Testis (tissue), 3 donors: Measurements from ENCODE around the gene PCBP4. TPM values are rescaled to one million over a fixed set of nuclear protein-coding genes. Genes with fewer than 3 reads are reported as not detected.

Experiments
- DNase-seq: peaks from one replicate; pipeline ENCODE4 v3.0.0-alpha.2; 2019
- H3K27ac ChIP-seq, 2 donors: fragments of 200-600 bp; sonication (generic); one replicate each; pipeline ENCODE4 v1.5.1; 2019
- H3K27me3 ChIP-seq: fragments of 200-600 bp; sonication (generic); one replicate; pipeline ENCODE4 v1.5.1; 2019
- H3K36me3 ChIP-seq: fragments of 200-600 bp; sonication (generic); one replicate; pipeline ENCODE4 v1.5.1; 2017; ENCODE audit warnings: low read depth; ENCODE audit errors: missing control alignments
- H3K4me1 ChIP-seq: fragments of 200-600 bp; sonication (generic); one replicate; pipeline ENCODE4 v1.5.1; 2019
- H3K4me3 ChIP-seq, 2 donors: fragments of 200-600 bp; sonication (generic); one replicate each; pipeline ENCODE4 v1.5.1; 2017 to 2019
- H3K9me3 ChIP-seq: fragments of 200-600 bp; sonication (generic); one replicate; pipeline ENCODE4 v1.5.1; 2017
- POLR2A ChIP-seq: fragments of 450-650 bp; IDR thresholded peaks from one replicate; pipeline ENCODE4 v1.6.1; 2017; ENCODE audit warnings: antibody characterized with exemption, mild to moderate bottlenecking, moderate library complexity
- WGBS, 2 donors: methylation state at CpG; one replicate each; pipeline ENCODE4 v1.1.5; 2018; 5-methylcytosine and 5-hydroxymethylcytosine counted together
- intact Hi-C: fragments of 100-400 bp; cut with DNase I; formaldehyde crosslinking; loops from one replicate; pipeline ENCODE4 v1.15.1; 2023; ENCODE audit warnings: low total_unique reads
- polyA plus RNA-seq: library from polyadenylated mRNA; stranded (reverse); fragments of 350-450 nt; fragmentation: Illumina TruSeq; extraction: RNeasy Lipid Tissue Mini Kit (QIAGEN cat#74804); gene quantifications from one replicate; pipeline ENCODE4 v1.2.3, GENCODE V29; 2014; ENCODE audit warnings: low read depth, low replicate concordance; ENCODE audit not compliant: insufficient read depth
- total RNA-seq, 2 donors: library from RNA; depleted of rRNA; stranded (reverse); fragments of >200 nt; gene quantifications; one replicate each; pipeline ENCODE4 v1.2.3, GENCODE V29; 2016
- TF ChIP-seq, protein P1 (sequence below), 3 experiments: fragments of 450-650 bp in 2 of 3; fragments of 200-600 bp in 1 of 3; sonication (generic) in 1 of 3; IDR thresholded peaks; one replicate each; pipeline ENCODE4 v1.5.1; 2016 to 2019; ENCODE audit warnings: antibody characterized with exemption in 3 of 3, mild to moderate bottlenecking in 2 of 3, moderate library complexity in 1 of 3

The PCBP4 gene
- total and polyA plus RNA-seq, 3 donors from 2014 or later, result 35.8 to 54.1 (median 47.1) TPM

GRCh38 chr3:51954713-51955112, 12.5 kb downstream of the PCBP4 start:
- WGBS, 2 donors, result 62 to 84% methylated on average over 1 of the region's 1 CpG
- intact Hi-C loops, result no loop called here
- no peak for DNase-seq
- Histone ChIP-seq H3K9me3 (no peaks in the 10 kb centered on the region), H3K27me3 (no peaks in the 10 kb centered on the region), H3K27ac (no peak overlapping the region), H3K4me3 (no peak overlapping the region), H3K36me3 (no peaks in the 10 kb centered on the region), H3K4me1 (peaks cover 7% of the 10 kb centered on the region)
- TF ChIP-seq, protein P1, sequence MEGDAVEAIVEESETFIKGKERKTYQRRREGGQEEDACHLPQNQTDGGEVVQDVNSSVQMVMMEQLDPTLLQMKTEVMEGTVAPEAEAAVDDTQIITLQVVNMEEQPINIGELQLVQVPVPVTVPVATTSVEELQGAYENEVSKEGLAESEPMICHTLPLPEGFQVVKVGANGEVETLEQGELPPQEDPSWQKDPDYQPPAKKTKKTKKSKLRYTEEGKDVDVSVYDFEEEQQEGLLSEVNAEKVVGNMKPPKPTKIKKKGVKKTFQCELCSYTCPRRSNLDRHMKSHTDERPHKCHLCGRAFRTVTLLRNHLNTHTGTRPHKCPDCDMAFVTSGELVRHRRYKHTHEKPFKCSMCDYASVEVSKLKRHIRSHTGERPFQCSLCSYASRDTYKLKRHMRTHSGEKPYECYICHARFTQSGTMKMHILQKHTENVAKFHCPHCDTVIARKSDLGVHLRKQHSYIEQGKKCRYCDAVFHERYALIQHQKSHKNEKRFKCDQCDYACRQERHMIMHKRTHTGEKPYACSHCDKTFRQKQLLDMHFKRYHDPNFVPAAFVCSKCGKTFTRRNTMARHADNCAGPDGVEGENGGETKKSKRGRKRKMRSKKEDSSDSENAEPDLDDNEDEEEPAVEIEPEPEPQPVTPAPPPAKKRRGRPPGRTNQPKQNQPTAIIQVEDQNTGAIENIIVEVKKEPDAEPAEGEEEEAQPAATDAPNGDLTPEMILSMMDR (IDR thresholded peaks at IDR 0.05), result no peak
- TF ChIP-seq POLR2A, result no peak

DNA sequence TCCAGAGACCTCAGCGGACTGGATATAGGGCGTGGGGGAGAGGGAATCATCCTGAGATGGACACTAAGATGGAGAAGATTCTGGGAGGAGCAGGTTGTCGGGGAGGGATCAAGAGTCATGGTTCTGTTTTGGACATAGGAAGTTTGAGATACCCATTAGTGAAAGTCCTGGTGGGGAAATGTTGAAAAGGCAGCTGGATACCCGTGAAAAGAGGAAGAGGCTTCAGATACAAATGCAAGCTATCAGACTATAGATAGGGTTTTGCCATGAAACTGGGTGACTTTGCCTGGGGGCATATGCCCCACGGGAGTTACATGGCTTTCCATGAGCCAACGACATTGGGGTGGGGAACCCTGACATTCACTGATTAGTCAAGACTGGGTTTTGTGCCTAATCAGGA, 13.1 kb downstream of the PCBP4 start:
- Histone ChIP-seq H3K9me3 (no peaks in the 10 kb centered on the region), H3K36me3 (no peaks in the 10 kb centered on the region), H3K27me3 (no peaks in the 10 kb centered on the region), H3K27ac (no peak overlapping the region), H3K4me3 (no peak overlapping the region), H3K4me1 (peaks cover 7% of the 10 kb centered on the region)
- intact Hi-C loops, result no loop called here
- no peak for DNase-seq
- WGBS, 2 donors, result 75 to 84% methylated on average over 6 of the region's 6 CpGs
- TF ChIP-seq, protein P1 (IDR thresholded peaks at IDR 0.05), result no peak
- TF ChIP-seq POLR2A, result no peak

GRCh38 chr3:51953445-51953844, 13.8 kb downstream of the PCBP4 start:
- intact Hi-C loops, result no loop called here
- 77 to 90% methylated on average over 3 of the region's 3 CpGs for WGBS, 2 donors
- peaks cover 7% of the 10 kb centered on the region for H3K4me1 ChIP-seq
- H3K27ac ChIP-seq, result no peak overlapping the region
- H3K27me3 ChIP-seq, result no peaks in the 10 kb centered on the region
- no peak for DNase-seq
- H3K4me3 ChIP-seq, result no peak overlapping the region
- no peaks in the 10 kb centered on the region for H3K9me3 ChIP-seq
- no peaks in the 10 kb centered on the region for H3K36me3 ChIP-seq
- no peak for TF ChIP-seq POLR2A
- TF ChIP-seq, protein P1 (IDR thresholded peaks at IDR 0.05), result no peak

- Histone ChIP-seq H3K4me3 (no peak overlapping the region), H3K27me3 (no peaks in the 10 kb centered on the region), H3K4me1 (no peaks in the 10 kb centered on the region), H3K27ac (no peak overlapping the region), H3K36me3 (no peaks in the 10 kb centered on the region), H3K9me3 (no peaks in the 10 kb centered on the region)
- intact Hi-C loops, result no loop called here
- 90 to 92% methylated on average over 2 of the region's 2 CpGs for WGBS, 2 donors
- no peak for DNase-seq
- TF ChIP-seq, protein P1 (IDR thresholded peaks at IDR 0.05), result no peak
- TF ChIP-seq POLR2A, result no peak
Measured at GRCh38 chr3:51950899-51951298, 16.4 kb downstream of the PCBP4 start.

DNA sequence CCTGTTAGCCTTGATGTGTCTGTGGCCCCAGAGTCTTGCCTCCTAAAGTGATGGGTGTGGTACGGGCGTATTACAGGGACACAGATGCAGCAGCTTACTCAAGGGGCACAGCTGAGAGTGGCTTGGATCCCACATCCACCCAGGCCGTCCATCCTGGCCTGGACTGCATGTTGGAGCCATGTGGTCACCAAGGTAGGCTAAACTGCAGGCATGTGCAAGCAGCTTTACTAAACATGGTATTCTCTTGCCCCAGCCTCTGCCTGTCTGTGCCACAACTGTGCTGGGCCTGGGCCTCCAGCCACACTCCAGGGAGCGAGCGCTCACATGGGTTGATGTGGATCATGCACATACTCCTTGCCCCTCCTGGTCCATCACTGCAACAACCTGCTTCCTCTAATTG, 18.1 kb downstream of the PCBP4 start:
- no peak overlapping the region for H3K27ac ChIP-seq

More for the DNA sequence above, 18.1 kb downstream of the PCBP4 start:
- Histone ChIP-seq H3K4me1 (no peaks in the 10 kb centered on the region), H3K36me3 (no peaks in the 10 kb centered on the region), H3K27me3 (no peaks in the 10 kb centered on the region), H3K4me3 (no peak overlapping the region), H3K9me3 (no peaks in the 10 kb centered on the region)
- DNase-seq, result no peak
- intact Hi-C loops, result no loop called here
- TF ChIP-seq POLR2A, result no peak
- TF ChIP-seq, protein P1 (IDR thresholded peaks at IDR 0.05), result no peak
- 91 to 100% methylated on average over 4 to 5 of the region's 5 CpGs for WGBS, 2 donors
